ENCODE data around the gene SNAPC5. TPM values are rescaled to one million over a fixed set of nuclear protein-coding genes. Genes with fewer than 3 reads are reported as not detected.
A peak's percentile ranks its signal among the peaks of the same experiment; 100 is the strongest.

SNAPC5 gene
- total and polyA plus RNA-seq, 2 of the 13 experiments (the other 11 are each of a cell fraction or from before 2014, with no cell fraction given), result 14.8 to 36.2 TPM

GRCh38 chr15:66497502-66498455 lies at the start of gene SNAPC5 (continued):
- TF ChIP-seq RARA (CRISPR knock-in tag; IDR thresholded peaks at IDR 0.05) (peak; percentile 15; the same call in 1 of the 2 replicates), BCLAF1 (IDR thresholded peaks at IDR 0.05) (no peak), IRF2 (CRISPR knock-in tag; IDR thresholded peaks at IDR 0.05) (peak; percentile 89), KAT8 (CRISPR knock-in tag; IDR thresholded peaks at IDR 0.05) (peak; percentile 98), FUBP1 (CRISPR knock-in tag; IDR thresholded peaks at IDR 0.05; ENCODE audit: borderline replicate concordance) (no peak; the same call in 1 of the 2 replicates), SMAD3 (CRISPR knock-in tag; IDR thresholded peaks at IDR 0.05) (peak; percentile 77; the same call in 1 of the 2 replicates), ZNF329 (CRISPR knock-in tag; IDR thresholded peaks at IDR 0.05; ENCODE audit: low read depth) (peak; percentile 65), MEF2D (CRISPR knock-in tag; IDR thresholded peaks at IDR 0.05) (peak; percentile 67; the same call in 1 of the 2 replicates), ZSCAN25 (CRISPR knock-in tag; IDR thresholded peaks at IDR 0.05) (no peak), TAF15 (IDR thresholded peaks at IDR 0.05; ENCODE audit: low read depth, low read length, poor library complexity, severe bottlenecking) (peak; percentile 67), PATZ1 (CRISPR knock-in tag; IDR thresholded peaks at IDR 0.05) (peak; percentile 41), TIGD3 (CRISPR knock-in tag; IDR thresholded peaks at IDR 0.05; ENCODE audit: borderline replicate concordance) (0 out of 2 replicates have a peak, but pooled peaks have one; percentile 79), ZBTB25 (CRISPR knock-in tag; IDR thresholded peaks at IDR 0.05) (0 out of 2 replicates have a peak, but pooled peaks have one; percentile 51), AGO2 (optimal IDR thresholded peaks at IDR 0.05; ENCODE audit: low read depth, low read length) (peak; percentile 100), ZFP36L1 (CRISPR knock-in tag; IDR thresholded peaks at IDR 0.05) (0 out of 2 replicates have a peak, but pooled peaks have one; percentile 62), ZNF431 (CRISPR knock-in tag; IDR thresholded peaks at IDR 0.05; ENCODE audit: borderline replicate concordance, low read depth) (peak; percentile 79; the same call in 1 of the 2 replicates), SOX6 (IDR thresholded peaks at IDR 0.05) (no peak), SOX6 (CRISPR knock-in tag; IDR thresholded peaks at IDR 0.05) (peak; percentile 81), GTF2F1 (IDR thresholded peaks at IDR 0.05; ENCODE audit: low read length) (0 out of 2 replicates have a peak, but pooled peaks have one; percentile 52)

Data from HepG2 (cell line).